Activated T-cell treated with anti-CD3 and anti-CD28 coated beads, Interleukin-2, amount 50 U/mL, for 24 hours (primary cell): ENCODE data around the gene C9orf50.

Experiments used
- DNase-seq: peaks from one replicate; pipeline ENCODE4 v3.0.0-alpha.2; 2020
- H3K27ac Mint-ChIP-seq: 2 replicates; pipeline ENCODE4 v1.8.0; 2020; ENCODE audit warnings: mild to moderate bottlenecking, mixed read lengths
- H3K27me3 Mint-ChIP-seq: 2 replicates; pipeline ENCODE4 v1.8.0; 2020; ENCODE audit warnings: mixed read lengths
- H3K36me3 Mint-ChIP-seq: 2 replicates; pipeline ENCODE4 v1.8.0; 2020; ENCODE audit warnings: low read depth, mixed read lengths
- H3K4me1 Mint-ChIP-seq: 2 replicates; pipeline ENCODE4 v1.8.0; 2020; ENCODE audit warnings: low read depth, mixed read lengths
- H3K4me3 Mint-ChIP-seq: 2 replicates; pipeline ENCODE4 v1.8.0; 2020; ENCODE audit warnings: mild to moderate bottlenecking, moderate library complexity, mixed read lengths
- H3K9me3 Mint-ChIP-seq: 2 replicates; pipeline ENCODE4 v1.8.0; 2020; ENCODE audit warnings: mixed read lengths

C9orf50 gene

GRCh38 chr9:129654554-129655040 is 33.7 kb upstream of the C9orf50 start:
- H3K4me3 Mint-ChIP-seq: no peak overlapping the region
- H3K27me3 Mint-ChIP-seq: no peaks in the 10 kb centered on the region
- no peak for DNase-seq
- no peaks in the 10 kb centered on the region for H3K4me1 Mint-ChIP-seq
- no peaks in the 10 kb centered on the region for H3K36me3 Mint-ChIP-seq
- no peak overlapping the region for H3K27ac Mint-ChIP-seq
- H3K9me3 Mint-ChIP-seq: no peaks in the 10 kb centered on the region

- H3K36me3 Mint-ChIP-seq: no peaks in the 10 kb centered on the region
- DNase-seq: no peak
- no peaks in the 10 kb centered on the region for H3K4me1 Mint-ChIP-seq
- H3K27me3 Mint-ChIP-seq: no peaks in the 10 kb centered on the region
- no peak overlapping the region for H3K4me3 Mint-ChIP-seq
- no peaks in the 10 kb centered on the region for H3K9me3 Mint-ChIP-seq
- H3K27ac Mint-ChIP-seq: no peak overlapping the region
These were observed 33.1 kb upstream of the C9orf50 start for GRCh38 chr9:129653823-129654553.

- Mint-ChIP-seq H3K4me1 (no peaks in the 10 kb centered on the region), H3K9me3 (no peaks in the 10 kb centered on the region), H3K36me3 (no peaks in the 10 kb centered on the region), H3K4me3 (no peak overlapping the region), H3K27ac (no peak overlapping the region), H3K27me3 (no peaks in the 10 kb centered on the region)
- DNase-seq: no peak
These were observed 29.9 kb upstream of the C9orf50 start for GRCh38 chr9:129650680-129651235.

DNA sequence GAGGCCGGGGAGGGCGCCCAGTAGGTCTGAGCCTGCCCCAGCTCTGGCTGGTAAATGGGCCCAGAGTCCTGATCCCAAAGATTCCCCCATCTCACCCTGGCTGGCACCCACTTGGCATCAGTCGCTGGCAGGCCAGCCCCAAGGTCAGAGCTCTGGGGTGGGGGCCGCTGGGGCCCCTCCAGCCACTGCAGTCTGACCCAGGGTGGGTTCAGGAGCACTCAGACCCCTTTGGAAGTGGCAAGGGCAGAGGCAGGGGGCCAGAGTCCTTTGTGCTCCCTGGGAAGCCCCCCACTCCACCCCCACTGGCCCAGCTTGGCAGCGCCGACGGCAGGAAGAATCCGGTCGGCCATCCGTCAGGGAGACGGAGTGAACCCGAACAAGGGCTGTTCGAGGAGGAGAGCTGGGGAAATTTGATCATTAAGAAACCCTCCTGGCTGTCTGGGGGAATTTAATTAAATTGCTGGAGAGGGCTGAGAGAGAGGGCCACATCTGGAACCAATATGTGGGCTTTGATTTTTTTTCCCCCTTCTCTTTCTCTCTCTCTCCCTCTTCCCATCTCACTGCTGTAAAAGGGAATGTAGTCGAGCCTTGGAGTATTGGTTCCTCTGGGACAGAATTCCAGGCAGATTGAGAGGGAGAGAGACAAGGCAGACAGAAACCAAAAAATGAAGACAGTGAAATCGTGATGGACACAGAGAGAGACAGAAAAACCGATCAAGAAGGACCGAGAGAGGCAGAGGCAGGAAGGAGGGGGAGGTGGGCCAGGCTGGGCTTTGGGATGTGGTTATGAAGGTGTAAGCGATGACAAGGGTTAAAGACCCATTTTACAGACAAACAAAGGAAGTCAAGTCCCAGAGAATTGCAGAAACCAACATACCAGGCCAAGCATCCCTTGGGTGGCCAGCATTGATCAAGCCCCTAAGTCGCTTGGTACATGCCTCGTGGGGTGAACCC is 29.1 kb upstream of the C9orf50 start:
- DNase-seq: no peak
- no peak overlapping the region for H3K27ac Mint-ChIP-seq
- no peaks in the 10 kb centered on the region for H3K36me3 Mint-ChIP-seq
- H3K4me3 Mint-ChIP-seq: no peak overlapping the region
- H3K9me3 Mint-ChIP-seq: no peaks in the 10 kb centered on the region
- no peaks in the 10 kb centered on the region for H3K27me3 Mint-ChIP-seq
- H3K4me1 Mint-ChIP-seq: no peaks in the 10 kb centered on the region

DNA sequence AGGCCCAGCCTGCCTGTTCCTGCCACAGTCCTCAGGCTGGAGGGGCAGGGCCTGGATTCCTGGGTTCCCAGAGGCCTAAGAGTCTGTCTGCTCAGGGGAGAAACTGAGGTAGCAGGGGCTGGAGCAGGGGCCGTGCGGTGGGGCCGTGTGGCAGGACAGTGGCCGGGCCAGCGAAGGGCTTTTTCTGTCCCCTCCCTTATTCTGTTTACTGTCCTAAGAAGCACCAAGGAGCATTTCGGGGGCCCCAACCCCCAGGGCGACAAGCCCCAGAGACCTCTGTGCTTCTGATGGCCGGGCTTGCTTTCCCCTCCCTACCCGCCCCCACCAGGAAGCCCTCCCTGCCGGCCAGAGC is 27.8 kb upstream of the C9orf50 start:
- Mint-ChIP-seq H3K27ac (no peak overlapping the region), H3K9me3 (no peaks in the 10 kb centered on the region), H3K36me3 (no peaks in the 10 kb centered on the region), H3K27me3 (no peaks in the 10 kb centered on the region), H3K4me1 (no peaks in the 10 kb centered on the region), H3K4me3 (no peak overlapping the region)
- DNase-seq: no peak

DNA sequence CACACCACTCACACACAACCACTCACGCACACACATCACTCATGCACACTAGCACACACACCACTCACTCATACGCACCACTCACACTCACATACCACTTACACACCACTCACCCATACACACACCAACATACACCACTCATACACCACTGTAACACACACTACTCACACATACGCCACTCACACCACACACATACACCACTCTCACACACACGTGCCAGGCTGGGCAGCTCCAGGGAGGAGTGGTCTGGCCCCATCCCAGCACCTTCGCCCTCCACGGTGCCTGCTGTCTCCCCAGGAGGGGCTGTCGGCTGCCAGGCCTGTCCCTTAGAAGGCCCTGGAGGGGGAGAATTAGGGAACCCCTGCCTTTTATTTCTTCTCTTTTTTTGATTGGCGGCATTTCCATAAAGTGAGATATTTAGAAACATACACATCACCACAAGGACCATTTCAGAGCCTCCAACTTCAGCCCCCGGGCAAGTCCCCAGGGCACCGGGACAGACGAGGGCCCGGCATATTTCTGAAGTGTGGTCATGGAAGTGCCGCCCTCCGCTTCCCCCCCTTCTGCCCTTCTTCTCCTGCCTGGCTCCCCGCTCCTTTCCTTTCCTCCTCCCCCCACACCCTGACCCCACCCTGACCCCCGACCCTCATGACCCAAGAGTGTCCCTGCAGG is 27.3 kb upstream of the C9orf50 start:
- Mint-ChIP-seq H3K27me3 (no peaks in the 10 kb centered on the region), H3K9me3 (no peaks in the 10 kb centered on the region), H3K27ac (no peak overlapping the region), H3K4me1 (no peaks in the 10 kb centered on the region), H3K4me3 (no peak overlapping the region), H3K36me3 (no peaks in the 10 kb centered on the region)
- no peak for DNase-seq

DNA sequence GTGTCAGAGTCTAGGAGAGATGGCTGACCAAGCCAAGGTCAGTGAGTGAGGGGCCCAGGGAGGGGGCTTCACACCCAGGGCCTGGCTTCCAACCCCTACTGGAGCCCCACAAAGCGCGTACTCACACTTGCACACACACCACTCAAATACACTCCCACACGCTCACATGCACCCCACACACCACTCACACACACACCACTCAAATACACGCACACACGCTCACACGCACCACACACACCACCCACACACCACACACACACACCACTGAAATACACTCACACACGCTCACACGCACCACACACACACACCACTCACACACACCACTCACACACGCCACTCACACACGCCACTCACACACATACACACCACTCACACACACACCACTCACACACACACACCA is 26.7 kb upstream of the C9orf50 start:
- Mint-ChIP-seq H3K9me3 (no peaks in the 10 kb centered on the region), H3K36me3 (no peaks in the 10 kb centered on the region), H3K4me3 (no peak overlapping the region), H3K27ac (no peak overlapping the region), H3K4me1 (no peaks in the 10 kb centered on the region), H3K27me3 (no peaks in the 10 kb centered on the region)
- no peak for DNase-seq

DNA sequence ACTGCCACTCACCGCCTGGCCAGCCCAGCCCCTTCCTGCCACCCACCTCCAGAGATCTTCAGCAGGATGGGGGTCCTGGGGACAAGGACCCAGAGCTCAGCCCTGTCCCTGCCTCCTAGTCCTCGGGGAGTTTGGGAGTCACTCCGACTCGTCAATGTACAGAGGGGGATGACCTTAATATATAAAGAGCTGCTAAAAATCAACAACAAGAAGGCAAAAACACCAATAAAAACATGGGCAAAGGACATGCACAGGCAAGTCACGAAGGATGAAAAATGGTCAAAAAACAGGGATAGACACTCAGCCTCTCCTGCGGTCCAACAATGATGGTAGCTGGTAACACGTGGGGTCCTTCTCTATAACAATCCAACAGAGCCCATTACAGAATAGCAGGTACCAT is 25.8 kb upstream of the C9orf50 start:
- Mint-ChIP-seq H3K36me3 (no peaks in the 10 kb centered on the region), H3K4me1 (peaks cover 3% of the 10 kb centered on the region), H3K4me3 (no peak overlapping the region), H3K27ac (no peak overlapping the region), H3K27me3 (no peaks in the 10 kb centered on the region), H3K9me3 (no peaks in the 10 kb centered on the region)
- DNase-seq: no peak

DNA sequence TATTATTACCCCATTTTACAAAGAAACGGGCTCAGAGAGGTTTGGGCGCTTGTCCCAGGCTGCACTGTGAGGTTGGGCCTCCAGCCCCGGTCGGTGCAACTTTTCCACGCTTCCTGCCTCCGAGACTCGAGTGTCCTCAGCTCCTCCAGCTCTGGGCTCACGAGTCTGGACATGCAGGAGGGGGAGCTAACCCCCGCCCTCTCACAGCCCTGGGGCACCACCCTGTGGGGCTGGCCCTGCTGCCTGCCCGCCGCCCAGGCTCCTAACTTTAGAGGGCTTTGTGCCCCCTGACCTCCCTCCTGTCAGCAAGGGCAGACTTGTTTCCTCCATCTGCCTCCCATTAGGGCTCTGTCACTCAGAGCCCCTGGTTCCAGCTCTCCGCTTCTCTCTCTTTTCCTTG is 25.4 kb upstream of the C9orf50 start:
- Mint-ChIP-seq H3K4me3 (no peak overlapping the region), H3K27me3 (no peaks in the 10 kb centered on the region), H3K36me3 (peaks cover 1% of the 10 kb centered on the region), H3K9me3 (no peaks in the 10 kb centered on the region), H3K4me1 (peaks cover 4% of the 10 kb centered on the region), H3K27ac (no peak overlapping the region)
- DNase-seq: no peak

DNA sequence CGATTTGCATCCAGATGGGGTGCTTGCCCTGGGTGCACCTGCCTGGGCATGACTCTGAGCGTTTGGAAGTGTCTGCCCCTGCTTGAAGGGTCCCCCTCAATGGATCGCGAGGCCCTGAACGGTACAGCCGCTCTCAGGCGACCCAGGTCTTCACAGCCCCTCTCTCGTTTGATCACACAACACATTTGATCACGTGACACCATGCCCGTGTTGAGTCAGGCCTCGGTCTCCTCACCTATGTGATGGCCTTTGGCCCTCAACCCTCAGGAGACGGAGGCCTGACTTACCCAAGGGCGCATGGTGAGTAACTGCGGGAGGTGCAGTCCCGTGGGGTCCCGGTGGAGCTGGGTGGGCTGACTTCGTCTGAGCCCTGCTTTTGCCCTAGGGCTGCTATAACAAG is 24.0 kb upstream of the C9orf50 start:
- Mint-ChIP-seq H3K36me3 (peaks cover 14% of the 10 kb centered on the region), H3K4me3 (no peak overlapping the region), H3K27me3 (no peaks in the 10 kb centered on the region), H3K9me3 (no peaks in the 10 kb centered on the region), H3K27ac (no peak overlapping the region), H3K4me1 (peaks cover 18% of the 10 kb centered on the region)
- no peak for DNase-seq

GRCh38 chr9:129644365-129644764 is 23.5 kb upstream of the C9orf50 start:
- Mint-ChIP-seq H3K9me3 (no peaks in the 10 kb centered on the region), H3K27me3 (no peaks in the 10 kb centered on the region), H3K27ac (no peak overlapping the region), H3K36me3 (peaks cover 19% of the 10 kb centered on the region), H3K4me3 (no peak overlapping the region), H3K4me1 (peaks cover 22% of the 10 kb centered on the region)
- DNase-seq: no peak

DNA sequence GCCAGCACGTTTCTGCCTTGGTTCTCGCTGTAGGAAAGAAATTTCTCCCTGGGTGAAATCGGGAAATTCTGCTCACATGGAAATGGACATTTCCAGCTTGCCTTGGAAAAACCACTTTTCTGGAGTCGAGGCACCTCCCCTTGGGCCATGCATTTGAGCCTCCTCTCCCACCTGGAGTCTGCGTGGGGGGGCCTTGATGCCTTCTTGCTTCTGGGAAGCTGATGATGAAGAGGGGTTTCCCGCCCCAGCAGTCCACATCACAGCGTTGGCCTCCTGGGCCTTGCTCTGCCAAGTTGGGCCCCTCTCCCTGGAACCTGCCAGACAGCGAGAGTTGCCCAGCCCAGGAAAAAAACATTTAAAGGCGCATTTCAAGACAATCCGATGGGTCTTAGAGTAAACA is 22.8 kb upstream of the C9orf50 start:
- Mint-ChIP-seq H3K27ac (no peak overlapping the region), H3K36me3 (peaks cover 23% of the 10 kb centered on the region), H3K27me3 (no peaks in the 10 kb centered on the region), H3K4me1 (peaks cover 22% of the 10 kb centered on the region), H3K4me3 (no peak overlapping the region), H3K9me3 (no peaks in the 10 kb centered on the region)
- DNase-seq: no peak

DNA sequence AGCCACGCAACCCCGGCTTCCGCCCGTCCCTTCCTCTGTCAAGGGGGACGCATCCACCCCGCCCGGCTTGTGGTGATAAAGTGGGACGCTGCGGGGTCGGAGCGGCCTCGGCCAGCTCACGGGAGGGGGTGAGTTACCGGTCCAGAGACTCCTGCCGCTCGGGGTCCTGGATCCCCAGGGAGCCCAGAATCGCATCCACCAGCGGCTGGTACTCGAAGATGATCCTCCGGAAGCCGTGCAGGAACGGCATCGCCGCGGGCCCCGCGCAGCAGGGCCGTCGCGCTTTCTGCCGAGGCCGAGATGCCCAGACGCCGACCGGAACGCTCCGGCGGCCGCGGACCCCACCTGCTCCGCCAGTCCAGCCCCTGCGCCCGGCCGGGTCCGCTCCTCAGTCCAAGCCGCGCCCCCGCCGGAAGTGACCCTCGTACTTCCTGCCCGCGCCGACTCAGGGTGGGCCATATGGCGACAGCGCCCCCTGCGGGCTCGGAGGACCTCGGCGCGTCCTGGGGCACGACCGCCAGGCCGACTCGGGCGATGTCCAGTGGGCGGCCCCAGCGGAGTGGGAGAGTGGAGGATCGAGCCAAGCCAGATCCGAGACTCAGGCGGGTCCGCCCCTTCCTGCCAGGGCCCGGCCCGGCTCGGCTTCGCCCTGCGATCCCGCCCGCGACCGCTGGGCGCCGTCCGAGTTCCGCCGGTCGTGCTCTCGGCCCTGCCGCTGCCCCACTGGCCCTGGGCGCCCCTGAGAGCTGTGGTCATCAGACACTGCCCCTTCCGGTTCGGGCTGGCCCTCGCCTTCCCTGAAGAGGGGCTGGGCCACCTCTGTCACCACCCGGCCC is 21.1 kb upstream of the C9orf50 start, which contains the start of gene ASB6:
ASB6 (minus strand) TSS at position 402 of the 836 bp plus-strand sequence; CDS start at position 250, 152 bp downstream.
- Mint-ChIP-seq H3K4me1 (peaks cover 23% of the 10 kb centered on the region), H3K4me3 (peak within 1 kb of the TSS; percentile 87), H3K9me3 (no peaks in the 10 kb centered on the region), H3K27ac (peak within 1 kb of the TSS; percentile 89), H3K36me3 (peaks cover 40% of the 10 kb centered on the region), H3K27me3 (no peaks in the 10 kb centered on the region)
- DNase-seq: peak; percentile 99
